ENCODE measurements around the gene PHF19. TPM values are rescaled to one million over a fixed set of nuclear protein-coding genes. Genes with fewer than 3 reads are reported as not detected.
A peak's percentile ranks its signal among the peaks of the same experiment; 100 is the strongest.

The PHF19 gene
- total RNA-seq, 2 experiments from 2014 or later, result 60.3 to 63.0 TPM

GRCh38 chr9:120915854-120916470, 39.0 kb upstream of the PHF19 start:
- Mint-ChIP-seq H3K27ac (peak overlapping the region; percentile 90), H3K4me1 (ENCODE audit: low read depth) (peaks cover 88% of the 10 kb centered on the region), H3K36me3 (ENCODE audit: low read depth) (peaks cover 97% of the 10 kb centered on the region), H3K4me3 (peak overlapping the region; percentile 55), H3K27me3 (no peaks in the 10 kb centered on the region), H3K9me3 (no peaks in the 10 kb centered on the region)
- peak; percentile 95 for ATAC-seq (ENCODE audit: poor library complexity)
- POLR2A ChIA-PET, result interaction anchor here (0.8 to 36.2 kb wide), 12 partner anchors 9 to 123 kb away, joined by 3 to 1343 read pairs (median 6); partner anchors contain the start of genes FBXW2, PHF19 and TRAF1
- Histone ChIP-seq H3K27me3 (ENCODE audit: control insufficient read depth in 1 of 2, insufficient read depth in 2 of 2, low read length in 2 of 2) (no peaks in the 10 kb centered on the region), H3K36me3 (ENCODE audit: insufficient read depth, low read length) (peaks cover 88% of the 10 kb centered on the region), H3K9me3 (ENCODE audit: control insufficient read depth in 1 of 2, insufficient read depth in 1 of 2, low read length in 2 of 2) (peaks cover 0 to 3% of the 10 kb centered on the region in 2 experiments), H3K27ac (ENCODE audit: low read depth in 1 of 2, low read length in 2 of 2) (peak overlapping the region; percentile 43 to 61), H3K4me1 (ENCODE audit: insufficient read depth, low read length) (peaks cover 96% of the 10 kb centered on the region), H3K4me3 (ENCODE audit: low read length) (no peak overlapping the region)
- DNase-seq, result peak in 7 of 14 experiments; percentile 45 to 81 (median 65)
- CTCF ChIA-PET, result interaction anchor here (1.5 to 1.9 kb wide), 5 partner anchors 9 to 49 kb away, joined by 3 to 6 read pairs (median 4); no protein-coding TSS in a partner anchor
- intact Hi-C loops (cut with DNase I, micrococcal nuclease), result loop anchor here (2.0 kb wide), 1 partner anchor 15 kb away; no protein-coding TSS in a partner anchor
- TF ChIP-seq CTCF (IDR thresholded peaks at IDR 0.05), result no peak

- TF ChIP-seq CTCF (IDR thresholded peaks at IDR 0.05), result no peak
- Mint-ChIP-seq H3K4me1 (ENCODE audit: low read depth) (peaks cover 88% of the 10 kb centered on the region), H3K36me3 (ENCODE audit: low read depth) (peaks cover 97% of the 10 kb centered on the region), H3K27me3 (no peaks in the 10 kb centered on the region), H3K4me3 (no peak overlapping the region), H3K27ac (peak overlapping the region; percentile 90), H3K9me3 (no peaks in the 10 kb centered on the region)
- no peak for DNase-seq
- Histone ChIP-seq H3K4me3 (ENCODE audit: low read length) (no peak overlapping the region), H3K27ac (ENCODE audit: low read depth in 1 of 2, low read length in 2 of 2) (peak overlapping the region in 1 of 2 donors; percentile 32), H3K27me3 (ENCODE audit: control insufficient read depth in 1 of 2, insufficient read depth in 2 of 2, low read length in 2 of 2) (no peaks in the 10 kb centered on the region), H3K4me1 (ENCODE audit: insufficient read depth, low read length) (peaks cover 96% of the 10 kb centered on the region), H3K9me3 (ENCODE audit: control insufficient read depth in 1 of 2, insufficient read depth in 1 of 2, low read length in 2 of 2) (peaks cover 0 to 3% of the 10 kb centered on the region in 2 experiments), H3K36me3 (ENCODE audit: insufficient read depth, low read length) (peaks cover 88% of the 10 kb centered on the region)
- intact Hi-C loops (cut with DNase I, micrococcal nuclease), result loop anchor here in 1 of 2 experiments (5.0 kb wide), 1 partner anchor 38 kb away; the partner anchor contains the start of gene PHF19
- CTCF ChIA-PET, result interaction anchor here (1.5 to 1.6 kb wide), 2 partner anchors 21 to 48 kb away, joined by 3 to 4 read pairs; no protein-coding TSS in a partner anchor
- ATAC-seq (ENCODE audit: poor library complexity), result no peak
- POLR2A ChIA-PET, result interaction anchor here (1.3 to 36.2 kb wide), 7 partner anchors 11 to 67 kb away, joined by 3 to 1343 read pairs (median 20); partner anchors contain the start of genes PHF19 and TRAF1
These were observed 38.0 kb upstream of the PHF19 start for GRCh38 chr9:120914953-120915352.

GRCh38 chr9:120914396-120914795, 37.4 kb upstream of the PHF19 start:
- Mint-ChIP-seq H3K9me3 (no peaks in the 10 kb centered on the region), H3K36me3 (ENCODE audit: low read depth) (peaks cover 97% of the 10 kb centered on the region), H3K4me1 (ENCODE audit: low read depth) (peaks cover 87% of the 10 kb centered on the region), H3K4me3 (no peak overlapping the region), H3K27ac (peak overlapping the region; percentile 90), H3K27me3 (no peaks in the 10 kb centered on the region)
- Histone ChIP-seq H3K4me1 (ENCODE audit: insufficient read depth, low read length) (peaks cover 96% of the 10 kb centered on the region), H3K4me3 (ENCODE audit: low read length) (no peak overlapping the region), H3K36me3 (ENCODE audit: insufficient read depth, low read length) (peaks cover 89% of the 10 kb centered on the region), H3K27ac (ENCODE audit: low read depth in 1 of 2, low read length in 2 of 2) (peak overlapping the region in 1 of 2 donors; percentile 32), H3K27me3 (ENCODE audit: control insufficient read depth in 1 of 2, insufficient read depth in 2 of 2, low read length in 2 of 2) (no peaks in the 10 kb centered on the region), H3K9me3 (ENCODE audit: control insufficient read depth in 1 of 2, insufficient read depth in 1 of 2, low read length in 2 of 2) (peaks cover 0 to 3% of the 10 kb centered on the region in 2 experiments)
- intact Hi-C loops (cut with DNase I, micrococcal nuclease), result loop anchor here in 1 of 2 experiments (5.0 kb wide), 1 partner anchor 37 kb away; the partner anchor contains the start of gene PHF19
- CTCF ChIA-PET, result no interaction called here
- DNase-seq, result no peak
- ATAC-seq (ENCODE audit: poor library complexity), result no peak
- no peak for TF ChIP-seq CTCF (IDR thresholded peaks at IDR 0.05)
- POLR2A ChIA-PET, result interaction anchor here (3.1 to 36.2 kb wide), 3 partner anchors 10 to 25 kb away, joined by 20 to 1343 read pairs (median 570); partner anchors contain the start of gene TRAF1

Measured in CD4-positive, alpha-beta T cell (primary cell).